Activated CD4-positive, alpha-beta T cell treated with anti-CD3 and anti-CD28 coated beads for 4 hours (primary cell): ENCODE data around the gene AIFM3.
"Not testable (repeated sequence)": the region's sequence is repeated elsewhere in the genome, so short reads cannot be mapped to it uniquely, and the experiment has no call there.

Source experiments
- DNase-seq, 2 donors: peaks; one replicate each; pipeline ENCODE4 v3.0.0-alpha.2; 2020

AIFM3 gene

DNA sequence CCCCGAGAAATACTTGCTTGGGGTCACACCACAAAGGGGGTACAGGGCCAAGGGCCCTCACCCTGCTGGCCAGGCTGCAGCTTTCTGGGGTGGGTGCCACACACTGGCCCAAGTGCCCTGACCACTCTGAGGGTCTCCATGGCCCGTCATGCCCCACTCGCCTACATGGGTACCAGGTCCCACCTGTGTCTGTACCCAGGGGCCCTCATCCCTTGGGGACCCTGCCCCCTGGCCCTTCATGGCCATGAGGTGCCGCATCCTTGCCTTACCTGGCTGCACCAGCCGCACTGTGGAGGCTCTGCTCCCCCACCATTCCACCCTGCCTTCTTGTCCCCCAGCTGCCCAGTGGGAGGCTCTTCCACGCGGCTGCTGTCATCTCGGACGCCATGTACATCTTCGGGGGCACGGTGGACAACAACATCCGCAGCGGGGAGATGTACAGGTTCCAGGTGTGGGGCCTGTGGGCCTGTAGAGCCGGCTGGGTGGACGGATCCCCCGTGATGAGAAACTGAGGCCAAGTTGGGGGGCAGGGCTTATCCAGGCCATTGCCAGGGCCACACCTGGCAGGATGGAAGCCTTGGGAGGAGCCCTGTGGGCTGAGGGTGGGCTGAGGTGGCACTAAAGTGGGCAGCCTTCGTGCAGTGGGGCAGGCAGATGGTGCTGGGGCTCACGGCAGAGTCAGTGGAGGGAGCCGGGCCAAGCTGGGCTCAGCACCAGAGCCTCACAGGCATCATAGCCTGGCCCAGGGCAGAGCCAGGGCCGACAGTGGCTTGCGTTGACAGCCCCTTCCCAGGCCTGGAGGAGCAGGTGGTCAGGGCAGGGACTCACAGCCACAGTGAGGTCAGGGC is 25.6 kb downstream of the AIFM3 start:
- DNase-seq, result no peak

- DNase-seq, result no peak
Observed at GRCh38 chr22:20993304-20994127, 26.5 kb downstream of the AIFM3 start.

DNA sequence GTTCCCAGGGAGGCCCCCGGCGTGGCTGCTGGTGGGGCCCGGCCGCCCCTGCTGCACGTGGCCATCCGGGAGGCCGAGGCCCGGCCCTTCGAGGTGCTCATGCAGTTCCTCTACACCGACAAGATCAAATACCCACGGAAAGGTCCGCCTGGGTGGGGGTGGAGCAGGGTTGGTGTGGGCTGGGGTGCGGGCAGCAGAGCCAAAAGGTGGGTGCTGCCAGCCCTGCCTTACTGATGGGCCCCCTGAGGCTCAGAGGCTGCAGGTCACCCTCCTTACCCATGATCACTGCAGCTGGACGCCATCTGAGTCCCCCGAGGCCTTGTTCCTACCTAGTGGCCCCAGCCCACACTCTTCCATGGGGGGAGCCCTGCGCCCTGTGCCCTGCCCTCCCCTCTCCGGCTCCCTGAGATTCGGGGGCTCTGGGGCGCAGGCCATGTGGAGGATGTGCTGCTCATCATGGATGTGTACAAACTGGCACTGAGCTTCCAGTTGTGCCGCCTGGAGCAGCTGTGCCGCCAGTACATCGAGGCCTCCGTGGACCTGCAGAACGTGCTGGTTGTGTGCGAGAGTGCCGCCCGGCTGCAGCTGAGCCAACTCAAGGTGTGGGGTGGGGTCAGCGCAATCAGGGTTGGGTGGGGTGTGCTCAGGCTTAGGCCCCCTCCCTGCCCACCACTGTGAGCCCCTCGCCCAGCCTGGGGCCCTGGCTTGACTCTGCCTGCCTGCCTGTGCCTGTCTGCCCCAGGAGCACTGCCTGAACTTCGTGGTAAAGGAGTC is 27.3 kb downstream of the AIFM3 start:
- no peak for DNase-seq

DNA sequence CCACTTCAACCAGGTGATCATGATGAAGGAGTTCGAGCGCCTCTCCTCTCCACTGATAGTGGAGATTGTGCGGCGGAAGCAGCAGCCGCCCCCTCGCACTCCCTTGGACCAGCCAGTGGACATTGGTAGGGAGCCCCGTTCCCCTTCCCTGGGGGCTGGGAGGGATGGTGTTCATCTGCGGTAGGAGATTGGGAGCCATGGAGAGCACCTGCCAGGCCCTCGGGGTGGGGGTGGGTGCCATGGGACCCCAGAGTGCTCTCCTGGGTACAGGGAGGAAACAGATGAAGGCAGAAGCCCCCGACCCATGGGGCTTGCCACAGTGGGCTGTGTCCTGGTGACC is 27.8 kb downstream of the AIFM3 start:
- DNase-seq, result no peak

- no peak for DNase-seq
Observed at GRCh38 chr22:20995329-20996030, 28.4 kb downstream of the AIFM3 start.

- no peak for DNase-seq
Observed at GRCh38 chr22:20996031-20996410, 29.0 kb downstream of the AIFM3 start.

- no peak for DNase-seq
Observed at GRCh38 chr22:20996598-20997535, 29.8 kb downstream of the AIFM3 start.

- DNase-seq, result no peak
Observed at GRCh38 chr22:20997536-20998257, 30.6 kb downstream of the AIFM3 start.

DNA sequence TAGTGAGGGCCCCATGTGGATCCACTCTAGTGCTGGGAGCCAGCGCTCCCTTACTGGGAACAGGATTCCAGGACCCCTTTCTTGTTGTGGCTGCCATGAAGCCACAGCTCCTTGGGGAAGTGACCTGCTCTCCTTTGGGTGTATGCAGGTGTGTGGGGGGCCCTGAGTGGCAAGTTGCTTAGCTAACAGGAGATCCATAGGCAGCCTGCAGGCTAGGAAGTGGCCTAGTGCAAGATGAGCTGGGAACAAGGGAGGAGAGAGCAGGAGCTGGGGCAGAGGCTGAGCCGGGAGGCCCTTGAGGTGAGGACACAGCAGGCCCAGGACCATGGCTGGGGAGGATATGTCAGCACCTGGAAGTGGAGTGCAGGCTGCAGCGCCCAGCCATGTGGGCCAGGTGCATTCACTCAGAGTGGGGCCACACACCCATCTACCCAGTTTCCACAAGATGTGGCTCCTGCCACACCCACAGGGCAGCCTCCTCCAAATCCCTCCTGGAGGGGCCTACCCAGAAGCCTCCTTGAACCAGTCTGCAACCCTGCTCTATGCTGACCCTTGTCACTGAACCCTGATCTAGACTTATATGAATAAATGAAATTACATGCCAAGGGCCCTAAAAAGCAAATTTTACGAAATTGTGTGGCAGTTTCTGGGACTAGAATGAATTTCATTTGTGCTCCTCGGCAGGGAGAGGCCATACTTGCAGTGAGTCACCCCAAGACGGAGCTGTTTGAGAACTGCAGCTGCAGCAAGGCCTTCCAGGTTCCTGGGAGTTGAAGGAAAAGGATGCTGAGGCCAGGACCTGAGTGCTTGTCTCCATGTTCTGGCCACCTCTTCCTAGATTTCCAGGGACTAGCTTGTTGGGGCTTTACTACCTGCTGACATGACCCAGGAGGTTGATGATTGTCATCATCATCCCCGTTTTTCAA is 31.6 kb downstream of the AIFM3 start:
- DNase-seq, result no peak

DNA sequence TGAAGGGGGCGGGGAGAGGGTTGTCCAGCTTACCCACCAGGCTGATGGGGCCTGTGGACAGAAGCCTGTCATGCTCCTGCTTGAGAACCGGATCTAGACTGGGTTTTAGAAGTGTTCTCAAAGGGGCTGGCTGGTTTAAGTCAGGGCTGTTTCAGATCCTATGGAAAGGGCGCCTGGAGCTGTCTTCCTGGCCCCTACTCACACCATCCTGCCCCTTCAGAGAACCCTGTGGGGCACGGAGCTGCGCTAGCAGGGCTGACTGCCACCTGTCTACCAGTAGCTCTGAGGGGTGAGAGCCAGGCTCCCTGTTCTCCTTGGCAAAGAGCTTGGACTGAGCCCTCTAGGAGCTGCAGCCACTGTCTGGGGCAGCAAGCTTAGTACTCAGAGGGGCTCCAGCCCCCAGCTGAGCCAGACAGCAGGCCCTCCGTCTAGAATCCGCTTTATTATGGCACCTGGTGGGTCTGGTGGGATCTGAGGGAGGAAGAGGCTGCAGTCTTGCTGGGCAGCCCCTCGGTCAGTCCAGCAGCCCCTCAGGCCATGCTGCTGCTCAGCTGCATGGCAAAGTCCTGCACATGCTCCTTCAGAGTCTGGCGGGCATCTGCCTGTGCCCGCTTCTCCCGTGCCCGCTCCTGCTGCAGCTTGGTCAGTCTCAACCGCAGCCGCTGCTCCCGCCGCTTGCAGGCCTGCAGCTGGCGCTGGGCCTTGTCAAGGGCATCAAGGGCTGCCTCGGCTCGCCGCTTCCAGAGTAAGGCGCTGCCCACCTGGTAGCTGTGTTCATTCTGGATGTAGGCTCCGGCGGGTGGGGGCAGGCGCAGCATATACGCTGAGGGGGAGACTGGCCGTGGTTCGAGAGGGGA is 32.5 kb downstream of the AIFM3 start:
- no peak for DNase-seq

GRCh38 chr22:21000207-21000986 is 33.3 kb downstream of the AIFM3 start:
- DNase-seq, result no peak

GRCh38 chr22:21000987-21001600 is 34.0 kb downstream of the AIFM3 start:
- no peak for DNase-seq

- DNase-seq, result peak; percentile 97 to 98
Observed at GRCh38 chr22:21001601-21002325, 34.7 kb downstream of the AIFM3 start, which contains the start of gene THAP7. TSS of gene THAP7 (minus strand) at chr22:21002118. CDS start at chr22:21001911, 207 bp downstream.

GRCh38 chr22:21003782-21004181 is 36.7 kb downstream of the AIFM3 start:
- DNase-seq, result no peak

DNA sequence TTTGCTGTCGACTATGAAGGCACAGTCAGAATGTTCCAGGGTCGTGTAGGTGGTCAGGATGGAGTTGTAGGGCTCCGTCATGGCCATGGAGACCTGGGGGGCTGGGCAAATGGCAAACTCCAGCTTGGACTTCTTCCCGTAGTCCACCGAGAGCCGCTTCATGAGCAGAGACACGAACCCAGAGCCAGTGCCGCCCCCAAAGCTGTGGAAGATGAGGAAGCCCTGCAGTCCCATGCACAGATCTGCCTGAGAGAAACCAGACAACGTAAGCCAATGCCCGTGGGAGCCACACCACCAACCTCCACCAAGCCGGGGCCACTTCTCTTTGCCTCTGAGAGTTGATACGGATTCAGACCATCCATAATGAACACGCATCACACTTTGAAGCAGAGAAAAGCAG is 42.2 kb downstream of the AIFM3 start:
- DNase-seq, result not testable (repeated sequence)

GRCh38 chr22:21009638-21010425 is 42.8 kb downstream of the AIFM3 start:
- DNase-seq, result no peak
